Measurements from ENCODE around the gene NKD1.

- TF ChIP-seq, protein P1, sequence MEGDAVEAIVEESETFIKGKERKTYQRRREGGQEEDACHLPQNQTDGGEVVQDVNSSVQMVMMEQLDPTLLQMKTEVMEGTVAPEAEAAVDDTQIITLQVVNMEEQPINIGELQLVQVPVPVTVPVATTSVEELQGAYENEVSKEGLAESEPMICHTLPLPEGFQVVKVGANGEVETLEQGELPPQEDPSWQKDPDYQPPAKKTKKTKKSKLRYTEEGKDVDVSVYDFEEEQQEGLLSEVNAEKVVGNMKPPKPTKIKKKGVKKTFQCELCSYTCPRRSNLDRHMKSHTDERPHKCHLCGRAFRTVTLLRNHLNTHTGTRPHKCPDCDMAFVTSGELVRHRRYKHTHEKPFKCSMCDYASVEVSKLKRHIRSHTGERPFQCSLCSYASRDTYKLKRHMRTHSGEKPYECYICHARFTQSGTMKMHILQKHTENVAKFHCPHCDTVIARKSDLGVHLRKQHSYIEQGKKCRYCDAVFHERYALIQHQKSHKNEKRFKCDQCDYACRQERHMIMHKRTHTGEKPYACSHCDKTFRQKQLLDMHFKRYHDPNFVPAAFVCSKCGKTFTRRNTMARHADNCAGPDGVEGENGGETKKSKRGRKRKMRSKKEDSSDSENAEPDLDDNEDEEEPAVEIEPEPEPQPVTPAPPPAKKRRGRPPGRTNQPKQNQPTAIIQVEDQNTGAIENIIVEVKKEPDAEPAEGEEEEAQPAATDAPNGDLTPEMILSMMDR (IDR thresholded peaks at IDR 0.05): no peak
- no peak for TF ChIP-seq POLR2AphosphoS5 (IDR thresholded peaks at IDR 0.05; ENCODE audit: insufficient read depth in 1 of 2, low read depth in 1 of 2)
Measured at GRCh38 chr16:50607051-50607431, 58.8 kb downstream of the NKD1 start.

Data from vagina (tissue), 2 donors.